ENCODE measurements around the gene IVNS1ABP.

DNA sequence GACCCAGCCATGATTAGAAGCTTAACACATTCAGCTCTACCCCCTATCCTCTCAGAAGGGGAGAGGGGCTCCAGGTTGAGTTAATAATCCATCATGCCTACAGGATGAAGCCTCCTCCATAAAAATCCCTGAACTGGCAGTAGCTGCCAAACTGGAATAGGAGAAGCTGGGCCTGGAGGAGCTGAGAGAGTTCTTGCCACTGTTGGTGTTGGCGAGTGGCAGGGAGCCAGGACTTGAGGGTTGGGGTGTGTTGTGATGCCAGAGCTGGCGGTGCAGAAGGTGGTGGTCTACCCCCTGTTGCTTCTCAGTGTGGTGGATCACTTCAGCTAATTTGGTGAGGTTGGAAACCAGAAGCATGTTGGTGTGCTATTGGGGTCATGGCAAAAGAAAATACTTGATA, 36.5 kb downstream of the IVNS1ABP start:
- TF ChIP-seq EP300 (IDR thresholded peaks at IDR 0.05) (no peak), CTCF (IDR thresholded peaks at IDR 0.05) (no peak), POLR2AphosphoS5 (IDR thresholded peaks at IDR 0.05) (no peak), POLR2A (IDR thresholded peaks at IDR 0.05) (no peak)

Measured in gastroesophageal sphincter (tissue), 3 donors.